GM10847 (cell line): ENCODE results near the gene PBOV1.

Source experiments
- POLR2A ChIP-seq: IDR thresholded peaks from 2 replicates; pipeline ENCODE4 v1.6.1; 2011; ENCODE audit not compliant: insufficient read length; ENCODE audit errors: extremely low read depth

Gene PBOV1

GRCh38 chr6:138194287-138194686 lies 24.0 kb downstream of the PBOV1 start:
- no peak for TF ChIP-seq POLR2A

- no peak for TF ChIP-seq POLR2A
These were observed 29.9 kb downstream of the PBOV1 start for GRCh38 chr6:138188278-138188941.

- no peak for TF ChIP-seq POLR2A
These were observed 31.1 kb downstream of the PBOV1 start for GRCh38 chr6:138187156-138187555.

- no peak for TF ChIP-seq POLR2A
These were observed 34.1 kb downstream of the PBOV1 start for GRCh38 chr6:138184230-138184629.

GRCh38 chr6:138183790-138184134 lies 34.5 kb downstream of the PBOV1 start:
- no peak for TF ChIP-seq POLR2A

- TF ChIP-seq POLR2A, result no peak
These were observed 35.1 kb downstream of the PBOV1 start for GRCh38 chr6:138182939-138183789.

- no peak for TF ChIP-seq POLR2A
These were observed 41.5 kb downstream of the PBOV1 start for GRCh38 chr6:138176652-138177232.

GRCh38 chr6:138175596-138175995 lies 42.7 kb downstream of the PBOV1 start:
- TF ChIP-seq POLR2A, result no peak
